ENCODE measurements around the gene NMT1. TPM values are rescaled to one million over a fixed set of nuclear protein-coding genes. Genes with fewer than 3 reads are reported as not detected.
"Not testable (repeated sequence)": the region's sequence is repeated elsewhere in the genome, so short reads cannot be mapped to it uniquely, and the experiment has no call there.

The NMT1 gene
- total RNA-seq, 1 donor from 2014 or later: 102 TPM

- no peak for DNase-seq (ENCODE audit: low read depth)
Measured at GRCh38 chr17:45119964-45120363, 58.8 kb downstream of the NMT1 start.

- no peak for DNase-seq (ENCODE audit: low read depth)
Measured at GRCh38 chr17:45120558-45120957, 59.4 kb downstream of the NMT1 start.

GRCh38 chr17:45121055-45121454 is 59.9 kb downstream of the NMT1 start:
- DNase-seq (ENCODE audit: low read depth): no peak

DNA sequence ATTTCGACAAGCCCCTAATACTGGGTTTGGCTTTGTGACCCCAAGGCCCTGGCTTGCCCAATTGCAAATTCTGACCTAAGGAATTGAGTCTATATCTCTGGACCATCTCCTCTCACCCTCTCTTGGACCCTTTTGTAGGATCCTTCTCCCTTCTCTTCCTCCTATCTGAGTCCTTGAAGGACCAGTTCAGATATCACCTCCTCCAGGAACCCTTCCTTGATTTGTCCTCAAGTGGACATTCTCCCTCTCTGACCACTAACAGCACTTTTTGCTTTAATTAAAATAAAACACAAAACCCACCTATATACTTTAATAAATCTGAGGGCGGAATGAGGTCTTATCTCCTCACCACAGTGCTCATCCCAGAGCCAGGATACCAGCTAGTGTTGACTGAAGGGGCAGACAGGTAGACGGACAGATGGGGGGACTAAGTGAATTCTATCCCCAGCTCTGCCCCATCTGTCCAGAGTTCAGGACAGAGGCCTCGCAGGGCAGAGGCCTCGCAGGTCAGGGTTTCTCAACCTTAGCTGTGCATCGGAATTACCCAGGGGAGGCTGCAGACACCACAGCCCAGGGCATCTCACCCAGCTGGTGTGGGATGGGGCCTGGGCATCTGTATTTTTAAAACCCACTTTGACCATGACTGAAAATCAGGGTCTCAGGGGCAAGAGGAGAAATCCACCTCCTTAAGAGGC is 62.1 kb downstream of the NMT1 start:
- no peak for DNase-seq (ENCODE audit: low read depth)

DNA sequence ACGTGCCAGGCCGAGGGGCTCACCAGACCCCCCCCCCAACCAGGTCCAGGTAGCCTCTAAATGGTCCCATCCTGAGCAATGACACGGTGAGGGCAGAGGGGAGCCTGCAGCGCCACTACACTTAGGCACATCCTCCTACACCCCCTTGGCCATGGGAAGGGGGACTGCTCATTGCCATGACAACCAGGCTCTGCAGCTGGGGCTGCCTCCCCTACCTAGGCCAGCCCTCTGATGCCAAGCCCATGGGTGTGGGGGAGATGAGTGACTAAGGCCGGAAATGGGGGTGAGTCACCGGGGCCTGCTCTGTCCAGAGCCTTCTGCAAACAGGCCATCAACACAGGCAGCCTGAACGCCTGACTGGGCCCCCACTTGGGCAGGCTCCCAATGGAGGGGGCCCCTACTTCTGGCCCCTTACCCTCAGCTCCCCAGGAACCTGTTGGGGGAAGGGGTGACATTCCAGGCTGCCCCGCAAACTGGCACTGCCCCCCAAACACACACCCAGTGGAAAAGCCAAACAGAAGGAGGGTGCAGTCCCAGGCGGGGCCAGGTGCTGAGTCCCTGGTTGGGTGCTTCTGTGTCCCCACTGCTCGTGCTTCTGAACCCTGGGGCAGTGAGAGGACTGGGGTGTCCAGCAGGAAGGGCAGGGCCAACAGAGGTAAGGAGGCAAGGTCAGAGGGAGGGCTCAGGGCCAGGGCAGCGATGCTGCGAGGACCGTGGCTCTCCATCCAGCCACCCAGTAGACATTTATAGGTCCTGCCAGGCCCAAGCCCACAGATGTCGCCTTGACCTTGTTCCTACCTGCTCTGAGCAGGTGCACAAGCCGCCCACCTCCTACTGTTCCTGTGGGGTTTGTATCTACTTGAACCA is 63.0 kb downstream of the NMT1 start:
- DNase-seq (ENCODE audit: low read depth): peak; percentile 86

- not testable (repeated sequence) for DNase-seq (ENCODE audit: low read depth)
Measured at GRCh38 chr17:45124797-45125122, 63.6 kb downstream of the NMT1 start.

- no peak for DNase-seq (ENCODE audit: low read depth)
Measured at GRCh38 chr17:45125509-45125908, 64.4 kb downstream of the NMT1 start.

DNA sequence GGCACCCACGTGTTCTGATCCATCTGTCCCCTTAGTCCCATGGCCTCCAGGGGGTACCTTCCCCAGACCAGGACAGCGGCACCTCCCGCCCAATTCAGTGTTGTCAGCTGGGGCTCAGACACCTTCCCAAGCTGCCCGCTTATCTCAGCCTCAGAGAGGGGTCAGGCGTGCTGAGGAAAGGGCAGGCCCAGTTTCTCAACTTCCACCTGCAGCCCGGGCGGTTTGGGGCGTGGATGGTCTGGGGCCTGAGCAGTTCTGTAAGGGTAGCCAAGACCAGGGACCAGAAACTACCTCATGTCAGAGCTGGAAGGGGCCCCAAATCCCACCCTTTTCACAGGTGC is 66.1 kb downstream of the NMT1 start:
- DNase-seq (ENCODE audit: low read depth): no peak

GRCh38 chr17:45127548-45128300 is 66.6 kb downstream of the NMT1 start:
- DNase-seq (ENCODE audit: low read depth): peak; percentile 51

DNA sequence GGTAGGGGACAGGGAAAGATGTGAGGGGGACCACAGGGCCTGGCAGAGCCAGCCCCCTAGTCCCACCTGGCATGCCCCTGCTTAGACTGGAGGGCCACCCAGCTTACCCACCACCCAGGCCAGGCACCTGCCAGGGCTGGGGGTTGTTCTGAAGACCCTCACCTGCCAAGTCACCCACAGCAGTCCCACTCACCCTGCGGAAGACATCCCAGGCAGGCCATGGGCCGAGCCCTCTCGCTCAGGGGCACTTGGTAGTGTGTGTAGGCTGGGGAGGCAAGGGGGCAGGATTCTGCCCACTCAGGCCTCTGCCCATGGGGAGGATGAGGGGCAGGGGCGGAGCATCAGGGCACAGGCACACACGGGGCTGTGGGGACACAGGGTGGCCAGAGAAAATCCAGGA is 67.2 kb downstream of the NMT1 start:
- no peak for DNase-seq (ENCODE audit: low read depth)

DNA sequence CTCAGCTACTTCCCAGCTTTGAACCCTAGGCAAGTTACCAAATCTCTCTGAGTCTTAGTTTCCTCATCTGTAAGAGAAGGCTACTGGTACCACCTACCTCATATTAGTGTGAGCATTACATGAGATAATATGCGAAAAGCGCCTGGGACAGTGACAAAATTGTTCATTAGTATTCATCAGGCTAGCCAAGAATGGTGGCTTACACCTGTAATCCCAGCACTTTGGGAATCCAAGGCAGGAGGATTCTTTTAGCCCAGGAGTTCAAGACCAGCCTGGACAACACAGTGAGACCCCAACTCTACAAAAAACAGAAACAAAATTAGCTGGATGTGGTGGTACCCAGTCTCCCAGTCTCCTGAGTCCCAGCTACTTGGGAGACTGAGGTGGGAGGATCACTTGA is 67.9 kb downstream of the NMT1 start:
- no peak for DNase-seq (ENCODE audit: low read depth)

- peak; percentile 28 for DNase-seq (ENCODE audit: low read depth)
Measured at GRCh38 chr17:45129426-45129939, 68.4 kb downstream of the NMT1 start.

- DNase-seq (ENCODE audit: low read depth): peak; percentile 38
Measured at GRCh38 chr17:45129940-45130680, 69.0 kb downstream of the NMT1 start.

DNA sequence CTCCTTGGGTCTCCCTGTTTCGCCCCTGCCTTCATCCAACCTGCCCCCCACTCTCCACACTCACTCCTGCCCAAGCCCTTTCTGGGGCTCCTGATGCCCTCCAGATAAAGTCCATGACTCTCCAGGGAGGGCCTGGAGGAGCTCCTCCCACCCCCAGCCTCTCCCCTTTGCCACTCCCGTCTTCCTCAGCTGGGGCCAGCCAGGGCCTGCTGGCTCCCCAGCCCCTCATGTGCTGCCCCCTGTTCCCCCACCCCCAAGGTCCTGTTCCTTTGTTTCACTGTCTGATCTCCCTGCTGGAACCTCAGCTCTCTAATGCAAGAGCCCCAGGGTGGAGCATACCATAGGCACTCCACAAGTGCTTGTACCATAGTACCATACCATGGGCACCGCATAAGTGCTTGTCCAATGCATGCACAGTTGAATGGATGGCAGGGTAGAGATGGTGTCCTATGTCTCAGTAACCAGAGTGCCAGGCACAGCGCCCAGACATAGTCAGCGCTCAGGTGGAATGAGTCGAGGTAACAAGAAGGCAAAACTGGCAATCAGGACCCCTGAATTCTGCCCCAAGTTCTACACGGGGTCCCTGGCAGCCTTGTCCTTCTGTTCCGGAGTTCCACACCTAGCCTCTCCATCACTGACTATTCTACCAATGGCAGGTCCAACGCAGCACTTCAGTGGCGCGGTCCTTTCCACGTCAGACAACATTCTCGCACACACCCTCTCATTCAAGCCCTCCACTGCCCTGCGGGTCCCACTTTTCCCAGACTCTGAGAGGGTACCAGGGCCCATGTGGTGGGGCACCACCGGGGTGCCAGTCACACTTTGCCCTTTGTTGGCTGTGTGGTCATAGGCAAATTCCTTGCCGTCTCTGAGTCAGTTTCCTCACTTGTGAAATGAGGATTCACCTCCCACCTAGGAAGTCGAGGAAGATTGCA is 69.8 kb downstream of the NMT1 start:
- no peak for DNase-seq (ENCODE audit: low read depth)

DNA sequence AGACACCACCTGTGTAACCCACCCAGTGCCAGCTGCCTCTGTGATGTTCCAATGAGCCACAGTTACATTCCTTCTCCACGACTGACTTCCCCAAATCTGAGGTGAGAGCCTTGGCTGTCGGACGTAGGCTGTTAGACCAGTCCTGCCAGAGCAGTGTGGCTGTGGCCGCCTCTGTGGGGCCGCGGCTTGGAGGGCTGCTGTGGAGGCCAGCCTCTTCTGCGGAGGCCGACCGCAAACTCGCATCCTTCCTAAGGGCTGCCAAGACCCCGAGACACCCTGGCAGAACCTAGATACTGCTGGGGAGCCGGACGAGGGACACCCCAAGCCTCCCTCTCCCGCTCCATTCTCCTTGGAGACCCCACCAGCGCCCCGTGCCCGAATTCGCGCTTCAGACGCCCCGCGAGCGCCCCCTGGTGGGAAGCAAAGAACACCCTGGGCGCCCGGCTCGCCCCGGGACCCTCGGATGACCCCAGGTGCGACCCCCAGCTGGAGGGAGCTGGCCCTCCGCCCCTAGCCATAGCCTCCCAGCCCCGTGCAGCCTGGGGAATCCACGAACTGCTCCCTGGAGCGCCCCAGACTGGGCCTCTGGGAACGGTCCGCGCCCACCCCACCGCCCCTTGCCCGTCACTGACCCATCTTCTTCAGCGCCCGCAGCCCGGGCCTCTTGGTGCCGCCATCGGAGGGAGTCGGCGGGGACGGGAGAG is 70.7 kb downstream of the NMT1 start:
- no peak for DNase-seq (ENCODE audit: low read depth)

DNA sequence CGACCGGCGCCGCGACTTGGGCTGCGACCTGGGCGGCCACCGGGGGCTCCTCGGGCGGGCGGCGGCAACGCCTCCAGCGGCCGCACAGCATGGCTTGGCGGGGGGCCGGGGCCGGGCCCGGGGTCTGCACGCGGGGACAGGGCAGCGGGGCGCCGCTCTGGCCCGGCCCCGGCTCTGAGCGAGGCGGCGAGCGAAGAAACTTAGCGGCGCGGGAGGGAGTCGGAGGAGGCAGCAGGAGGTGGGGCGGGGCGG is 71.1 kb downstream of the NMT1 start, which contains the start of gene PLCD3:
Gene PLCD3, minus strand, starts transcription at position 196 of the 252 bp plus-strand sequence. Its CDS starts 105 bp downstream, at position 91.
- DNase-seq (ENCODE audit: low read depth): no peak

- peak; percentile 50 for DNase-seq (ENCODE audit: low read depth)
Measured at GRCh38 chr17:45132572-45133463, 71.7 kb downstream of the NMT1 start.

GRCh38 chr17:45135192-45135977 is 74.3 kb downstream of the NMT1 start, which contains the start of gene ACBD4:
TSS of gene ACBD4 (plus strand) at chr17:45135687. CDS start at chr17:45136145, 458 bp downstream.
- peak; percentile 98 for DNase-seq (ENCODE audit: low read depth)
